HG03460 (cell line): ENCODE data around the gene SPPL2A.

Experiments used
- ATAC-seq: cut with Tn5 transposase; IDR thresholded peaks from one replicate; pipeline ENCODE4 v1.9.1; 2021; ENCODE audit not compliant: unreplicated experiment

Gene SPPL2A

GRCh38 chr15:50687302-50687902 is 78.1 kb downstream of the SPPL2A start:
- ATAC-seq = no peak

- ATAC-seq = peak; percentile 79
Measured at GRCh38 chr15:50686469-50687301, 78.8 kb downstream of the SPPL2A start, which contains the start of gene TRPM7. Gene TRPM7 (minus strand): TSS chr15:50686797. CDS start chr15:50686533, 264 bp downstream.

- ATAC-seq = peak; percentile 61
Measured at GRCh38 chr15:50685976-50686468, 79.5 kb downstream of the SPPL2A start.

GRCh38 chr15:50685191-50685975 is 80.1 kb downstream of the SPPL2A start:
- no peak for ATAC-seq

- no peak for ATAC-seq
Measured at GRCh38 chr15:50681467-50681866, 84.0 kb downstream of the SPPL2A start.

GRCh38 chr15:50676799-50677483 is 88.6 kb downstream of the SPPL2A start:
- no peak for ATAC-seq

- no peak for ATAC-seq
Measured at GRCh38 chr15:50675535-50676144, 89.9 kb downstream of the SPPL2A start.

- no peak for ATAC-seq
Measured at GRCh38 chr15:50670115-50670514, 95.4 kb downstream of the SPPL2A start.

- ATAC-seq = no peak
Measured at GRCh38 chr15:50669611-50670010, 95.9 kb downstream of the SPPL2A start.

- ATAC-seq = no peak
Measured at GRCh38 chr15:50665938-50666337, 99.6 kb downstream of the SPPL2A start.

- no peak for ATAC-seq
Measured at GRCh38 chr15:50655555-50655954, 110.0 kb downstream of the SPPL2A start.

GRCh38 chr15:50653156-50653743 is 112.3 kb downstream of the SPPL2A start:
- ATAC-seq = no peak

- no peak for ATAC-seq
Measured at GRCh38 chr15:50652671-50653070, 112.8 kb downstream of the SPPL2A start.
